Mammary microvascular endothelial cell (primary cell): Measurements from ENCODE around the gene CNPY3. TPM values are rescaled to one million over a fixed set of nuclear protein-coding genes. Genes with fewer than 3 reads are reported as not detected.

Source experiments
- total RNA-seq: library from RNA; depleted of rRNA; stranded (reverse); fragments of >200 nt; gene quantifications from 2 replicates; pipeline ENCODE4 v1.2.3, GENCODE V29; 2015

The CNPY3 gene
- 48.6 and 49.2 TPM in 2 replicates for total RNA-seq

GRCh38 chr6:42928986-42929820 is at the start of gene CNPY3:
TSS of gene CNPY3 (plus strand) at chr6:42929480. CDS start at chr6:42929571, 91 bp downstream.

GRCh38 chr6:42915732-42916131 is 13.5 kb upstream of the CNPY3 start, which contains the start of gene PTCRA:
TSS of gene PTCRA (plus strand) at chr6:42916053. CDS start at chr6:42916070, 17 bp downstream.

GRCh38 chr6:42960243-42961019 is 31.2 kb downstream of the CNPY3 start, which contains the start of gene GNMT:
TSS of gene GNMT (plus strand) at chr6:42960754. CDS start at chr6:42960768, 14 bp downstream.

GRCh38 chr6:42978839-42979522 is 49.7 kb downstream of the CNPY3 start, which contains the start of gene PEX6:
TSS of gene PEX6 (minus strand) at chr6:42979181. CDS start at chr6:42979150, 31 bp downstream.

GRCh38 chr6:42984001-42984923 is 55.0 kb downstream of the CNPY3 start, which contains the start of gene PPP2R5D:
TSS of gene PPP2R5D (plus strand) at chr6:42984570. CDS start at chr6:42984678, 108 bp downstream.

Other genes with a start within 250 kb of the CNPY3 start
- 0.49 and 0.53 TPM in 2 replicates for gene PRPH2, start 206.9 kb upstream of the CNPY3 start, total RNA-seq
- 37.3 and 42.6 TPM in 2 replicates for gene TBCC, start 183.4 kb upstream of the CNPY3 start, total RNA-seq
- gene BICRAL, start 147.4 kb upstream of the CNPY3 start, total RNA-seq, result 2.7 and 3.6 TPM in 2 replicates
- 136 and 160 TPM in 2 replicates for gene RPL7L1, start 49.9 kb upstream of the CNPY3 start, total RNA-seq
- gene PTCRA, start 13.4 kb upstream of the CNPY3 start, total RNA-seq, result 5.4 TPM in 1 of 2 replicates, not detected in the other
- 0.20 TPM in 1 of 2 replicates, not detected in the other for gene GNMT, start 31.3 kb downstream of the CNPY3 start, total RNA-seq
- 6.8 and 7.2 TPM in 2 replicates for gene PEX6, start 49.7 kb downstream of the CNPY3 start, total RNA-seq
- gene PPP2R5D, start 55.1 kb downstream of the CNPY3 start, total RNA-seq, result 53.6 and 60.5 TPM in 2 replicates
- gene MEA1, start 84.5 kb downstream of the CNPY3 start, total RNA-seq, result 83.0 and 84.1 TPM in 2 replicates
- gene KLHDC3, start 84.8 kb downstream of the CNPY3 start, total RNA-seq, result 78.0 and 86.2 TPM in 2 replicates
- 126 and 138 TPM in 2 replicates for gene RRP36, start 92.1 kb downstream of the CNPY3 start, total RNA-seq
- 10.2 and 13.2 TPM in 2 replicates for gene CUL7, start 124.4 kb downstream of the CNPY3 start, total RNA-seq
- gene MRPL2, start 130.0 kb downstream of the CNPY3 start, total RNA-seq, result 21.7 and 30.6 TPM in 2 replicates
- gene KLC4, start 130.2 kb downstream of the CNPY3 start, total RNA-seq, result 7.0 and 8.6 TPM in 2 replicates
- 25.8 and 27.7 TPM in 2 replicates for gene PTK7, start 146.8 kb downstream of the CNPY3 start, total RNA-seq
- gene SRF, start 241.8 kb downstream of the CNPY3 start, total RNA-seq, result 25.3 and 26.9 TPM in 2 replicates